GM18505 (cell line): Measurements from ENCODE around the gene NPC2.

Experiments used
- ATAC-seq: cut with Tn5 transposase; IDR thresholded peaks from one replicate; pipeline ENCODE4 v1.9.1; 2021; ENCODE audit not compliant: unreplicated experiment
- POLR2A ChIP-seq: IDR thresholded peaks from 4 replicates; pipeline ENCODE4 v1.6.1; 2011; ENCODE audit warnings: borderline replicate concordance; ENCODE audit not compliant: insufficient read depth, insufficient read length; ENCODE audit errors: extremely low read depth

Gene NPC2

DNA sequence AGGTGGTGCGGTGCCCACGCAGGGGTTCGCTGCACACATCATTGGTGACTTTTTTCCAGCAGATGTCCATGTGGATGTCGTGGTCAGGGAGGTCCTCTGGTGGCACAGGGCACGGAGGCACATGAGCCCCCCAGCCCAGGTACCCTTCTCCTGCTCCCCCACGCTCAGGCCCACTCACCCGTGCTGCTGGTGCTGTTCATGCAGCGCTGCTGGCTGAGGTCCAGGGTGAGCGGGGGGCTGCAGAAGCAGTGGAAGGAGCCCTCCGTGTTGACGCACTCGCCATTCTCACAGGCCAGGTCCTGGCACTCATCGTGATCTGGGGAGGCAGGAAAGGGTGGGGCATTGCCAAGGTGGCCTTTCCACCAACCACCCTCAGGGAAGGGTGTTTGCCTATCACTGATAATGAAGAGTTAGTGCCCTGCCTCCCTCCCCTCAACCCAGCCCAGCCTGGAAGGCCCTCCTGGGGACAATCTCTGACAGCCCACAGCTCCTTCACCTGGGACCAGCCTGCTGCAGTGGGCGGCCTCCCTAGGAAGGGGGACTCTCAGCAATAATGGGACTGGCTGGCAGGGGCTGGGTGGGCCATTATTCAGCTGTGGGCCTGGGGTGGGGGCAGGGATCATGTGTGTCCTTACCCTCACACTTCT is 10.3 kb upstream of the NPC2 start:
- no peak for TF ChIP-seq POLR2A
- ATAC-seq: no peak

DNA sequence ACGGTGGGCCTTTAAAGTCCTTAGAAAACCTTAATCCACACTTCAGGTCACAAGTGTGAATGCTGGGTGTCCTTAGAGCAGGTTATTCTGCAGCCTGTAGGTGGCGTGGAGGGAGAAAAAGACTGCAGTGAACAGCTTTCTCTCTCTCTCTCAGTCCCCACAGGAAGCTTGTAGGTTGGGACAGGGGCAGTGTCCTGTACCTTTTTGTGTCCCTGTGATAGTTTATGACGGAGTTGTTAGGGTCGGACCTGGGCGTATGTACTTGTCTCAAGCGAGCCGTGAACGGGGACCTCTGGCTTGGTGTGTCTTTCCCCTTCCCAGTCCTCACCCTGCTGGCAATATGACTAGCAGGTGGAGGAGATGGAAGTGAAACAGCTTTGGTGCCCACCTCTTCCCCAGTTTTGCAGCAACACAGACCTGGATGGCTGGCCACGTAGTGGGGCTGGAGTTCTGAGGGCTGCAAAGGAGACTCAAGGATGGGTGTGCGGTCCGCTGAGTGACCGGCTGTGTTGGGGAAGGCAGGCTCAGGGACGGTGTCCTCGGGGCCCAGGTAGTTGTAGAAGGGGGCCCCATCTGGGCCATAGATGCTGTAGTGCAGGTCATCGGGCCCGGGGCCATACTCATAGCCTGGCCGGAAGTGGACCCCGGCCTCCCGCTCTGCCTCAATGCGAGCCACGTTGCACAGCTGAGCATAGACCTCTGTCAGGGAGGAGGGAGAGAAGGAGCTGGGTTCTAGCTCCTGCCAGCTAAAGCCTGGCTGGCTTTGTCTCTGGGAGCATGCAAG is 9.3 kb upstream of the NPC2 start:
- TF ChIP-seq POLR2A: no peak
- ATAC-seq: no peak

DNA sequence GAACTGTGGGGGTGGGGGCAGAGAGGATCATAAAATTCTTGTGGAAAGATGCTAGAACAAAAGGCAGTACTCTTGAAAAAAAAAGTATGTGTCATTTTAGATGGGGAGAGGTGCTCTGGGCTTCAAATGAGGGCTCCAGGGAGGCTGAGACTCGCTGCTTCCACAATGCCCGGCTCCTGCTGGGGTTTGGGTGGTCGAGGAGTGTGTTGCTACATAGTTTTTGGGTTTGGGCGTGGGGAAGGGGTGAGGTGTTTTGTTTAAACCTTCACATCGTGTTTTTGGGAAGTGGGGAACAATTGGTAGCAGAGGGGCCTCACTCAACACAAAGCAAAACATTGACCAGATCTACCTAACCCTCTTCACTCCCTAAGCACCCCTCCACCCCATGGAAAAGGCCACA is 8.6 kb upstream of the NPC2 start:
- TF ChIP-seq POLR2A: no peak
- ATAC-seq: no peak

DNA sequence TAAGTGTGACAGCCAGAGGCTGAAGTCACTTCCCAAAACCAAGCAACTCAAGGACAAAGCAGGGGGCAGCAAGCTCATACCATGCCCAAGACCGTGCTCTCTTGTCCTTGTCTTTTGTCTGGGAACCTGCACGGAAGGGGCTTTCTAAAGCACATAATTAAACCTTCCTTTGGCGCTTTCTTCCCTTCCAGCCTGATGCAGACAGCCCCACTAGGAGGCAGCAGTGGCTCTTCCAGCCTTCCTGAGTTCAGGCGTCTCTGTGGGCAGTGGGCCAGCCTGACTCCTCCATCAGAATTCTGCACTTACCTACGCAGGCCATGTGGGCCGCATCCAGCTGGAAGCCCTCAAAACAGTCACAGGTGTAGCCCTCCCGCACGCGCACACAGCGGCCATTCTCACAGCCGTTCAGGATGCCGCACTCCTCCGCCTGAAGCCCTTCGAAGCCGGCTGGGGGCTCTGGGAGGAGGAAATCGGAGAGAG is 8.1 kb upstream of the NPC2 start:
- TF ChIP-seq POLR2A: no peak
- ATAC-seq: no peak

DNA sequence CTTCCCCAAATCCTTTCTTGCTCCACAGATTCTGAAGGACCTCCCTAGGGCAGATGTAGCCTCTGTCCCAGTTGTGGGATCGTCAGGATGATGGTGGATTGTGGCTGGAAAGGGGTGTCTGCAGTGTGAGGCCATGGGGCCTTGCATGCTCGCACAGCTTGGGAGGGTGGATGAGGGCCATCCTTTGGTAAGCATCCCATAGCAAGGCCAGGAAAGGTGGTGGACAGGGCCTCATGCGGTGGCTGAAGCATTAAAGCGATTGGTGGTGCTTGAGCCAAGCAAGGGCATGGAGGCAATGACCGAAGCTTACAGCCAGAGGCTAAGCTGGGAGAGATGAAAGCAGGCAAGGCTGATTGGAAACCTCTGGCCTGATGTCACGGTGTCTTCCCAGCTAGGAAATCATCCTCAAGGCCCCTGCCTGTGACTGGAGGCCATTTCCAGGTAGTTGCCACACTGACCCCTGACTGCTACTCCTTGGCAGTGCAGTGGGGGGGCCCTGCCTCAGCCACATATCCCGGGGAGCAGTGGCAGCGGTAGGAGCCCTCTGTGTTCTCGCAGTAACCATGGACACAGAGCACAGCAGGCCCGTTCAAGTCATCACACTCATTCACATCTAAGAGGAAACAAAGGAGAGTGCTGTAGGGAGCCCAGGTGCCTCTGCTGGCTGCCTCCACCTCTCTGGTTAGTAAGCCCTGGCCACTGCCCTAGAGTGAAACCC is 7.5 kb upstream of the NPC2 start:
- TF ChIP-seq POLR2A: no peak
- ATAC-seq: no peak

DNA sequence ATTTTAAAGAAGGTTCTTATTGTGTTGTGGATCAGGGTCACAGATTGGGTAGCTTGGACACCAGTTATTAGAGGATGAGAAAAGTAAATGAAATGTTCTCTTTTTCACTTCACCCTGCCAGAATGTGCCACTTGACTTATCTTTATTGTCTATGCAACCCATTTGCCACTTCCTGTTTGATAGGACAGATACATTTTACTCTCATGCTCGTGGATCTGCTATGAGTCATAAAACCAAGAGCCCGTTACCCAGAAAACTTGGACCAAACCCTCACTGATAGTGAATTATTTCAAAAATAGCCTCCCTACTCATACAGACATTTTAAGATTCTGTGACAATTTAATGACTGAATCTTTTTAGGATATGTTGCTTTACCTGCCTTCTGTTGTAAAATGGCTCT is 2.3 kb upstream of the NPC2 start:
- no peak for ATAC-seq

DNA sequence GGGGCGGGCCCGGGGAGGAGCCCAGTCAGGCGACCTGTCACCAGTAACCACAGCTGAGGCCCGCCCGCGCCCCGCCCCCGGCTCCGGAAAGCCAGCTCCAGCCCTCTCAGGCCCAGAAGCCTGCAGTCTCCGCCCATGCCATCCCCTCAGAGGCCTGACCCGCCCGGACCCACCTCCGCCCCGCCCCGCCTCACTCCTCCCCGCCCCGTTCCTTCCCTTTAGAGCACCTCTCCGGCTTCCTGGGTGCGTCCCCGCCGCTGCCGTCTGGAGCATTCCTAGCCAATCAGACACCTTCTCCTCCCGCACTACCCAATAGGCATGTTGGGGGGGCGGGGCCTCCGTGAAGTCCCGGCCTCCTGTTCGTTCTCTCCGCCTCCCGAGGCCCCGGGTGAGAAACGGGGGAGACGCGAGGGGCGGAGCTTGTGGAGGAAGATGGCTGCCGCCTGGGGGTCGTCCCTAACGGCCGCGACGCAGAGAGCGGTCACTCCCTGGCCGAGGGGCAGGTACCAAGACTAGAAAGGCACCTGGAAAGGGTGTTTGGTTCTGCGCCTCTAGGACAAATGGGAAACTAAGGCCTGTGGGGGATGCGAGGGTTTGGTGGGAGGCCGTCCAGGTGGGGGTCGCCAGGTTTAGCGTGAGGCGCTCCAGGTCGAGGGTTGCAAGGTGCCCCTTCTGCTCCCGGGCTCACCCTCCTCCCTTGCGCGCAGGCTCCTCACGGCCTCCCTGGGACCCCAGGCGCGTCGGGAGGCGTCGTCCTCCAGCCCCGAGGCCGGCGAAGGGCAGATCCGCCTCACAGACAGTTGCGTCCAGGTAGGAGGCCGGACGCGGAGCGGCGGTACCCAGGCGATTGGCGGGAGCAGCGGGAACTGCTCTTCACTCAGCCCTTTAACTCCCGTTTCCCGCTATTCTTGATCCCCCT is 497 bp upstream of the NPC2 start, which contains the start of gene ISCA2:
TSS of gene ISCA2 (plus strand) at position 423 of the 919 bp plus-strand sequence. CDS start at position 433, 10 bp downstream.
- TF ChIP-seq POLR2A: peak; percentile 77
- peak; percentile 81 for ATAC-seq

More for the DNA sequence above, 2.3 kb upstream of the NPC2 start:
- no peak for TF ChIP-seq POLR2A

DNA sequence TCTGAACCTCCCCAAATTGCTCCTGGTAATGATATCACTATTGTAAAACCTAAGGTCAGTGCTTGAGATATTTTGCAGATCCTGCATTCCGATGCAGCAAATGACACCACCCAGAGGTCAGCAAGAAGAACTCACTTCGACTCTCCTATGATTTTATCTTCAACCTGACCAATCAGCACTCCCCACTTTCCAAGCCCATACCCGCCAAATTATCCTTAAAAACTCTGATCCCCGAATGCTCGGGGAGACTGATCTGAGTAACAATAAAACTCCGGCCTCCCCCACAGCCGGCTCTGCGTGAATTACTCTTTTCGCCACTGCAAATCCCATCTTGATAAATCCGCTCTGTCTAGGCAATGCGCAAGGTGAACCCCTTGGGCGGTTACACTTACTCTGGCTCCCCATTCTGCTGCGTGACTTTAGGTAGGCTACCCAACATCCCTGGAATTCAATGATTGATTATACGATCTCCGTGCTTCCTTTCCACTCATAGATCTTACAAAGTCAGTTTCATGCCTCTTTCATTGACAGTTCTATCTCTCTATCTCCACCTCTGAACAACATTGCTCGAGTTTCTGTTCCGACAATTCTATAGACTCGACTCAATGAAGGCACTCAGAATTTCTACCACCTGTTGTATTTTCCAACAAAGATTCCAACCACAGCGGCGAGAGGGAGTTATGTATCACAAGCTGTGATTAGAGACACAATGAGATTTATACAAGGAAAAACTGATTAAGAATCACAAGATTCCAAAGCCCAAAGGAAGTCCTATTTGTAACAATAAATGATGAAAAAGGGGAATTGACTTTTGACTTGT is 939 bp downstream of the NPC2 start:
- no peak for ATAC-seq

DNA sequence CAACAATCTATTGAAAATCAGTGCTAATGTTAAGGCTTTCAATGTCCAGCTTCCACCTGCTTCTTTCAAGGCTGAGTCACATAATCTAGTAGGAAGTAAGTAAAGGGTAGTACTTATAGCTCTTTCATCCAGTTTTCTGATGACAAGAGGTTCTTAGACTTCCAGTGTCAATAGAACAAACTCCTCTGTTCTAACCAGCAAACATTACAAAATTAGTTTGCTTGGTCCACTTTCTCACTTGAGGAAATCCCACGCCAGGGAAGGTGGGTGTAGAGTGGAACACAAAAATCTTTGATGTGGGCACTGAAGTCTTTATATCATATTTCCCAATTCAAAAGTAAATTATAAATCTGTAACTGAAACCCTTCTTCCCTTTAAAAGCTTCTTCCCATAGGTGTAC is 2.6 kb downstream of the NPC2 start:
- no peak for ATAC-seq
- TF ChIP-seq POLR2A: no peak

More for the DNA sequence above, 939 bp downstream of the NPC2 start:
- no peak for TF ChIP-seq POLR2A

DNA sequence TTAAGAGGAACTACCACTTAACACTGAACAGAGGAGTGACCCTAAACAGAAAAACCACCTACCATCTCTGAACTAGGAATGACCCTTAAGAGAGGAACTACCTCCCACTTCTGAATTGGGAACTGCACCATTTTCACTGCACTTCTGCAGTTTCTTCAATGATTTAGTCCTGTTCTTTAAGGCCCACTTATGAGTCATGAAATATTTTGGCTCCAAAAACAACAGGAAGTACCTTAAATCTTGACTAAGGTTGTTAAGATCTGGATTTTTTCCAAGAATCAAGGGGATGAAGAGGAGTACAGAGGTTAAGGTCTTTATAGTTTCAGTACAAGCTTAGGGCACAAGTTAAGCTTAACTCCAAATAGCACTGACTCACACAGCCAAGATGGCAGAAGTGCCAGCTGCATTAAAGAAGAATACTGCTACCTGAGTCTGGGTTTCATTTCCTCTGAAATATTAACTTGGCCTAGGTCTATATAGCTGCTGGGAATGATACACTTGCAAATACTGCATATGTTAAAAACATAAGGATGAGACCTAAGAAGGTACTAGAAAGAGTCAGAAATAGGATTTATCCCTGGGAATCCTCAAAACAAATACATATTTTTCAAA is 4.2 kb downstream of the NPC2 start:
- no peak for TF ChIP-seq POLR2A
- ATAC-seq: no peak

DNA sequence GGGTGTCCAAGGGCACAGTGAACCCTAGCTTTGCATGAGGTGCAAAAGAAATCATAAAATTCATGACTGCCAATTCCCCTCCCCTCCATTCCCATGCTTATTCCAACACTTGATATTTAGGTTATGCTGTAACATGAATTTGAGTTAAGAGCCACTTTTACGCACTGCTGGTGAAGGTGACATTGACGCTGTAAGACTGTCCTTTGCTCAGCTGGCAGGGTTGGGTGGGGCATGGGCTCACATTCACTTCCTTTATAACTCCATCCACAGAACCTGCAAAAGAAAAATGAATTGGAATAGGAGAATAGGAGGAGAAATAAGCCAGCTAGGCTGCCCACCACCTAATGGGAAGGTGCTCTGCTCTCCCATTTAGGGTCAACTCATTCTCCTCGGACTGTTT is 6.9 kb downstream of the NPC2 start:
- no peak for TF ChIP-seq POLR2A
- no peak for ATAC-seq
